Mesendoderm (in vitro differentiated cells): Measurements from ENCODE around the gene TIMP2.
"Not testable (repeated sequence)": the region's sequence is repeated elsewhere in the genome, so short reads cannot be mapped to it uniquely, and the experiment has no call there.

Experiments
- DNase-seq: peaks from one replicate; pipeline ENCODE4 v3.0.0; 2013
- H2AK5ac ChIP-seq: 2 replicates; pipeline ENCODE4 v1.6.1; 2013; ENCODE audit warnings: low read length, inconsistent platforms
- H2BK120ac ChIP-seq: 2 replicates; pipeline ENCODE4 v1.6.1; 2013; ENCODE audit warnings: low read depth, mild to moderate bottlenecking, low read length, moderate library complexity, mixed read lengths
- H2BK15ac ChIP-seq: replicated peaks from 2 replicates; pipeline ENCODE4 v1.6.1; 2013; ENCODE audit warnings: low read depth, mild to moderate bottlenecking, moderate library complexity
- H2BK5ac ChIP-seq: 2 replicates; pipeline ENCODE4 v1.6.1; 2013; ENCODE audit warnings: low read length, inconsistent platforms
- H3K18ac ChIP-seq: 2 replicates; pipeline ENCODE4 v1.6.1; 2013; ENCODE audit warnings: mild to moderate bottlenecking, low read length, mixed read lengths
- H3K23ac ChIP-seq: one replicate; pipeline ENCODE4 v1.6.1; 2013; ENCODE audit warnings: low read length
- H3K27ac ChIP-seq: 2 replicates; pipeline ENCODE4 v1.5.1; 2013; ENCODE audit warnings: low read depth, mild to moderate bottlenecking, inconsistent platforms, low read length, moderate library complexity
- H3K27me3 ChIP-seq: 2 replicates; pipeline ENCODE4 v1.6.1; 2013; ENCODE audit warnings: low read length, control low read depth, mild to moderate bottlenecking, inconsistent platforms; ENCODE audit not compliant: insufficient read depth, poor library complexity
- H3K36me3 ChIP-seq: 2 replicates; pipeline ENCODE4 v1.6.1; 2013; ENCODE audit warnings: low read length, inconsistent platforms; ENCODE audit not compliant: control insufficient read depth, insufficient read depth
- H3K4ac ChIP-seq: one replicate; pipeline ENCODE4 v1.6.1; 2013; ENCODE audit warnings: low read depth, mild to moderate bottlenecking, low read length, moderate library complexity
- H3K4me1 ChIP-seq: 2 replicates; pipeline ENCODE4 v1.6.1; 2013; ENCODE audit warnings: low read depth, low read length, inconsistent platforms; ENCODE audit not compliant: control insufficient read depth
- H3K4me2 ChIP-seq: 2 replicates; pipeline ENCODE4 v1.6.1; 2013; ENCODE audit warnings: low read length
- H3K4me3 ChIP-seq: 2 replicates; pipeline ENCODE4 v1.5.1; 2013; ENCODE audit warnings: mild to moderate bottlenecking, low read length
- H3K56ac ChIP-seq: one replicate; pipeline ENCODE4 v1.6.1; 2013; ENCODE audit warnings: low read length
- H3K79me1 ChIP-seq: 2 replicates; pipeline ENCODE4 v1.6.1; 2013; ENCODE audit warnings: low read length, inconsistent platforms
- H3K79me2 ChIP-seq: 2 replicates; pipeline ENCODE4 v1.6.1; 2013; ENCODE audit warnings: mild to moderate bottlenecking, low read length; ENCODE audit not compliant: control insufficient read depth, insufficient read depth
- H3K9ac ChIP-seq: 2 replicates; pipeline ENCODE4 v1.6.1; 2013; ENCODE audit warnings: low read length, inconsistent platforms
- H4K5ac ChIP-seq: one replicate; pipeline ENCODE4 v1.6.1; 2013; ENCODE audit warnings: low read length
- H4K8ac ChIP-seq: one replicate; pipeline ENCODE4 v1.6.1; 2013; ENCODE audit warnings: low read depth, mild to moderate bottlenecking, control low read depth, low read length, moderate library complexity
- WGBS: extraction: QIAGEN DNeasy Blood & Tissue Kit; methylation state at CpG from one replicate; pipeline ENCODE4 v1.1.7; 2013; ENCODE audit warnings: low lambda C conversion rate, missing lambda C conversion rate; ENCODE audit not compliant: insufficient coverage; ENCODE audit errors: extremely low coverage; 5-methylcytosine and 5-hydroxymethylcytosine counted together

The TIMP2 gene

DNA sequence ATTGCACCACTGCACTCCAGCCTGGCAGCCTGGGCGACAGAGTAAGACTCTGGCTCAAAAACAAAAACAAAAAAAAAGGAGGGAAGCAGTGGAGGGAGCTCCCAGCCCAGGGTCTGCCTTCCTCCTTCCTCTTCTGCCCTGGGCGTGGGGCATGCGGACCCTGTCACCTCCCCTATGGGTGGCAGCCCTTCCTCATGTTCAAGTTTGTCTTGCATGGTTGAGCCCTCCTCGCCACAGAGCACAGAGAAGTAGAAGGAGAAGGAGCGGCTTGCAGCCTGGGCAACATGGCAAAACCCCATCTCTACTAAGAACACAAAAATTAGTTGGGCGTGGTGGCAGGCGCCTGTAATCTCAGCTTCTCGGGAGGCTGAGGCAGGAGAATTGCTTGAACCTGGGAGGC, 21.4 kb upstream of the TIMP2 start:
- H3K56ac ChIP-seq, result no peak overlapping the region
- no peak overlapping the region for H3K4ac ChIP-seq
- H3K18ac ChIP-seq, result no peak overlapping the region
- H3K4me2 ChIP-seq, result no peak overlapping the region
- no peak overlapping the region for H2BK5ac ChIP-seq
- no peak overlapping the region for H3K9ac ChIP-seq
- H3K36me3 ChIP-seq, result no peaks in the 10 kb centered on the region
- H3K4me3 ChIP-seq, result no peak overlapping the region
- no peak overlapping the region for H3K27ac ChIP-seq
- no peak overlapping the region for H2BK15ac ChIP-seq
- no peak overlapping the region for H3K23ac ChIP-seq
- no peak for DNase-seq
- no peaks in the 10 kb centered on the region for H3K79me1 ChIP-seq
- WGBS, result no CpG with 5 or more reads among the region's 8 CpGs
- H2BK120ac ChIP-seq, result no peak overlapping the region
- H4K5ac ChIP-seq, result no peak overlapping the region
- no peaks in the 10 kb centered on the region for H3K79me2 ChIP-seq
- no peak overlapping the region for H2AK5ac ChIP-seq
- no peaks in the 10 kb centered on the region for H3K4me1 ChIP-seq
- no peak overlapping the region for H4K8ac ChIP-seq
- H3K27me3 ChIP-seq, result no peaks in the 10 kb centered on the region

DNA sequence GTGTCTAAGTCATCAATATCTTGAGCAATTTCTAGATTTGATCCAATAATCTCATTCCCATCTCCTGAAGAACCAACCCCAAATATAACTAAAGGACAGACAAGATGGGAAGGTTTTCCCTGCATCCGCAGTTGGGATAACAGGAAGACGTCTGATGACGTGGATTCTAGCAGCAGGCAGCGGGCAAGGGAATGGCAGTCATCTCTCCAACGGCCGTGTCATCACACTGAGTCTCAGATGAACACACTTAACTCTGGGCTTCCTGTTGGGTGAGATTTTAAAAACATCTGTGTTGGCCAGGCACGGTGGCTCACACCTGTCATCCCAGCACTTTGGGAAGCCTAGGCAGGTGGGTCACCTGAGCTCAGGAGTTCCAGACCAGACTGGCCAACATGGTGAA, 20.9 kb upstream of the TIMP2 start:
- H3K4me3 ChIP-seq, result no peak overlapping the region
- no peak overlapping the region for H2BK15ac ChIP-seq
- no peak overlapping the region for H3K4ac ChIP-seq
- no peak overlapping the region for H2AK5ac ChIP-seq
- no peak overlapping the region for H4K5ac ChIP-seq
- no peaks in the 10 kb centered on the region for H3K79me1 ChIP-seq
- H2BK5ac ChIP-seq, result no peak overlapping the region
- H3K4me2 ChIP-seq, result no peak overlapping the region
- H3K4me1 ChIP-seq, result no peaks in the 10 kb centered on the region
- no peak overlapping the region for H3K23ac ChIP-seq
- H2BK120ac ChIP-seq, result no peak overlapping the region
- no peak overlapping the region for H3K56ac ChIP-seq
- H3K36me3 ChIP-seq, result no peaks in the 10 kb centered on the region
- no peak for DNase-seq
- H3K27me3 ChIP-seq, result no peaks in the 10 kb centered on the region
- no peak overlapping the region for H3K18ac ChIP-seq
- H3K9ac ChIP-seq, result no peak overlapping the region
- H3K79me2 ChIP-seq, result no peaks in the 10 kb centered on the region
- no CpG with 5 or more reads among the region's 7 CpGs for WGBS
- H4K8ac ChIP-seq, result no peak overlapping the region
- H3K27ac ChIP-seq, result no peak overlapping the region

DNA sequence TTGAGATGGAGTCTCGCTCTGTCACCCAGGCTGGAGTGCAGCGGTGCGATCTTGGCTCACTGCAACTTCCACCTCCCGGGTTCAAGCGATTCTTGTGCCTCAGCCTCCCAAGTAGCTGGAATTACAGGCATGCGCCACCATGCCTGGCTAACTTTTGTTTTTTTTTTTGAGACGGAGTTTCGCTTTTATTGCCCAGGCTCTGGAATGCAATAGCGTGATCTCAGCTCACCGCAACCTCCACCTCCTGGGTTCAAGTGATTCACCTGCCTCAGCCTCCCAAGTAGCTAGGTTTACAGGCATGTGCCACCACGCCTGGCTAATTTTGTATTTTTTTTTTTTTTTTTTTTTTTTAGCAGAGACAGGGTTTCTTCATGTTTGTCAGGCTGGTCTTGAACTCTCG, 20.3 kb upstream of the TIMP2 start:
- H3K27me3 ChIP-seq, H3K27ac ChIP-seq, H3K56ac ChIP-seq, H3K23ac ChIP-seq, H3K4ac ChIP-seq, DNase-seq, H3K36me3 ChIP-seq, H3K79me1 ChIP-seq, H4K8ac ChIP-seq, H3K9ac ChIP-seq, H2AK5ac ChIP-seq, H3K4me1 ChIP-seq, H4K5ac ChIP-seq, H3K18ac ChIP-seq, H3K79me2 ChIP-seq, H3K4me2 ChIP-seq, H2BK120ac ChIP-seq, H2BK5ac ChIP-seq, H3K4me3 ChIP-seq, H2BK15ac ChIP-seq: not testable (repeated sequence)
- no CpG with 5 or more reads among the region's 12 CpGs for WGBS

GRCh38 chr17:78944956-78945355, 19.8 kb upstream of the TIMP2 start:
- no peak overlapping the region for H3K4ac ChIP-seq
- no peak overlapping the region for H3K9ac ChIP-seq
- no peak for DNase-seq
- H3K4me1 ChIP-seq, result no peaks in the 10 kb centered on the region
- H3K79me1 ChIP-seq, result no peaks in the 10 kb centered on the region
- H4K5ac ChIP-seq, result no peak overlapping the region
- H3K36me3 ChIP-seq, result no peaks in the 10 kb centered on the region
- no peak overlapping the region for H2BK120ac ChIP-seq
- H3K27me3 ChIP-seq, result no peaks in the 10 kb centered on the region
- no peak overlapping the region for H3K23ac ChIP-seq
- H2BK15ac ChIP-seq, result no peak overlapping the region
- H3K4me2 ChIP-seq, result no peak overlapping the region
- no peak overlapping the region for H2AK5ac ChIP-seq
- no peak overlapping the region for H3K18ac ChIP-seq
- no peak overlapping the region for H3K56ac ChIP-seq
- no peak overlapping the region for H3K27ac ChIP-seq
- H2BK5ac ChIP-seq, result no peak overlapping the region
- no CpG with 5 or more reads among the region's 10 CpGs for WGBS
- H4K8ac ChIP-seq, result no peak overlapping the region
- no peaks in the 10 kb centered on the region for H3K79me2 ChIP-seq
- no peak overlapping the region for H3K4me3 ChIP-seq

- H3K27me3 ChIP-seq, result no peaks in the 10 kb centered on the region
- H3K4me1 ChIP-seq, result no peaks in the 10 kb centered on the region
- no peak overlapping the region for H2AK5ac ChIP-seq
- no peak overlapping the region for H4K5ac ChIP-seq
- no peak overlapping the region for H2BK5ac ChIP-seq
- no CpG with 5 or more reads among the region's 7 CpGs for WGBS
- H3K36me3 ChIP-seq, result no peaks in the 10 kb centered on the region
- no peak overlapping the region for H3K4me3 ChIP-seq
- no peak overlapping the region for H3K9ac ChIP-seq
- H3K56ac ChIP-seq, result no peak overlapping the region
- no peak overlapping the region for H3K18ac ChIP-seq
- H4K8ac ChIP-seq, result no peak overlapping the region
- no peak for DNase-seq
- no peaks in the 10 kb centered on the region for H3K79me1 ChIP-seq
- H2BK120ac ChIP-seq, result no peak overlapping the region
- no peak overlapping the region for H3K23ac ChIP-seq
- no peak overlapping the region for H2BK15ac ChIP-seq
- H3K4me2 ChIP-seq, result no peak overlapping the region
- no peak overlapping the region for H3K27ac ChIP-seq
- H3K4ac ChIP-seq, result no peak overlapping the region
- H3K79me2 ChIP-seq, result no peaks in the 10 kb centered on the region
Measured at GRCh38 chr17:78944026-78944425, 18.8 kb upstream of the TIMP2 start.

DNA sequence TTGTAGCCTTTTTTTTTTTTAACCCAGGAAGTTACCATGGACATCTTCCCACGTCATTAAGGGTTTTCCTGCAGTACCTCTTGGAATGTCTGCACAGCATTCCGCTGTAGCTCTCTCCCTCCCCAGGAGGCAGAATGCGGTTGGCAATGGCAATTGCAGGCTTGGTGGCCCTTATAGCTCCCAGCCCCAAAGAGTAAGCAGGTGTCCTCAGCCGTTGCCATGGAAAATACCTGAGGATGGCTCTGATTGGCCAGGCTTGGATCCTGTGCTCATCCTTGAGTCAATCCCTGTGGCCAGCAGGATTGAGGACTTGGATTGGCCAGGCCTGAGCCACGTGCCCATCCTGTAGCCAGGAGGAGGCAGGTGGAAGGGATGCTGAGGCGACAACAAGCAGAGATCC, 15.5 kb upstream of the TIMP2 start:
- Histone ChIP-seq H3K56ac (no peak overlapping the region), H2BK15ac (no peak overlapping the region), H3K27ac (no peak overlapping the region), H3K4me1 (no peaks in the 10 kb centered on the region), H4K8ac (no peak overlapping the region), H2AK5ac (no peak overlapping the region), H3K4ac (no peak overlapping the region), H4K5ac (no peak overlapping the region), H3K4me2 (no peak overlapping the region), H3K36me3 (no peaks in the 10 kb centered on the region), H3K4me3 (no peak overlapping the region), H2BK5ac (no peak overlapping the region), H3K79me2 (no peaks in the 10 kb centered on the region), H2BK120ac (no peak overlapping the region), H3K79me1 (no peaks in the 10 kb centered on the region), H3K18ac (no peak overlapping the region), H3K23ac (no peak overlapping the region), H3K27me3 (no peaks in the 10 kb centered on the region), H3K9ac (no peak overlapping the region)
- DNase-seq, result peak; percentile 88
- no CpG with 5 or more reads among the region's 6 CpGs for WGBS
